ENCODE data around the gene ZNF222. TPM values are rescaled to one million over a fixed set of nuclear protein-coding genes. Genes with fewer than 3 reads are reported as not detected.

The ZNF222 gene
- total RNA-seq, 2 experiments from 2014 or later: 1.5 to 2.9 TPM

DNA sequence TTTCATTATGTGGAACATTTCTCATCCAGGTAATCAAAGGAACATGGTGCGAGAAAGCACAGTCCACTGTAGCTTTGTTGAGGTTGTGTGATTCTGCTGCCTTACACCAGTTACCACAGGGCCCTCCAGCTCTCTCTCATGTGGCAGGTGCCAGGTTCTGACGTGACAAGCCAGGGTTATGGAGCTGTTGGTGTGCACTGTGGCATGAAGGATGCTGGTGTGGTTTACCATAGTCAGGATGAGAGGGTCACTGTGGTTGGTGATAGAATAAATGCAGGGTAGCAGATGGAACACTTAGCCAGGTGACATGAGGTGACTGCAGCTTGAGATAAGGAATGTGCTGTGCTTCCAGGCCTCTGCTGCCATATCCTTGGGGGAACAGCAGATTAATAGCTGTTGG lies 34.0 kb downstream of the ZNF222 start:
- DNase-seq (no peak), ATAC-seq (no peak)
- H3K36me3 Mint-ChIP-seq (ENCODE audit: low read depth): peaks cover 82% of the 10 kb centered on the region
- peaks cover 32% of the 10 kb centered on the region for H3K9me3 Mint-ChIP-seq (ENCODE audit: low read depth)
- H3K4me1 Mint-ChIP-seq: no peaks in the 10 kb centered on the region
- ChIA-PET POLR2A (no interaction called here), CTCF (interaction anchor here (0.8 kb wide), 1 partner anchor 57 kb away, joined by 3 read pairs; no protein-coding TSS in a partner anchor)
- H3K27me3 Mint-ChIP-seq: no peaks in the 10 kb centered on the region
- intact Hi-C loops (cut with DNase I, micrococcal nuclease): no loop called here
- H3K27ac Mint-ChIP-seq: no peak overlapping the region
- H3K4me3 Mint-ChIP-seq: no peak overlapping the region

DNA sequence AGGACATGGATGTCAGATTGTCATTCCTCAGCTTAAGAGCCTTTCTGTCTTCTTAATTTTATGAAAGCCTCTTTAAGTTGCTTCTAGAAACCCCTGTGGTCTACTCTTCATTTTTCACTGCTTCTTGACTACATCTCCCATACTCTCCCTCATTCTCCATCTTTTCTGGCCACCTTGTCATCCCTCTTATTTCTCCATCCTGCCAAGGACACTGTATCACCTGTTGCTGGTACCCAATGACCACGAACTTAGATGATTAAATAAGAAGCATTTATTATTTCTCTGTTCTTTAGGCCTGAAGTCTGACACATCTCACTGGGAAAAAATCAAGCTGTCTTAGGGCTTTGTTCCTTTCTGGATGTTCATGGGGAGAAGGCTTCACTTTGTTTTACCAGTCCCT lies 35.9 kb downstream of the ZNF222 start:
- intact Hi-C loops (cut with DNase I, micrococcal nuclease): no loop called here
- ChIA-PET CTCF (no interaction called here), POLR2A (no interaction called here)
- Mint-ChIP-seq H3K4me3 (no peak overlapping the region), H3K4me1 (no peaks in the 10 kb centered on the region), H3K27me3 (no peaks in the 10 kb centered on the region), H3K36me3 (ENCODE audit: low read depth) (peaks cover 78% of the 10 kb centered on the region), H3K27ac (no peak overlapping the region), H3K9me3 (ENCODE audit: low read depth) (peaks cover 28% of the 10 kb centered on the region)
- DNase-seq (no peak), ATAC-seq (no peak)

DNA sequence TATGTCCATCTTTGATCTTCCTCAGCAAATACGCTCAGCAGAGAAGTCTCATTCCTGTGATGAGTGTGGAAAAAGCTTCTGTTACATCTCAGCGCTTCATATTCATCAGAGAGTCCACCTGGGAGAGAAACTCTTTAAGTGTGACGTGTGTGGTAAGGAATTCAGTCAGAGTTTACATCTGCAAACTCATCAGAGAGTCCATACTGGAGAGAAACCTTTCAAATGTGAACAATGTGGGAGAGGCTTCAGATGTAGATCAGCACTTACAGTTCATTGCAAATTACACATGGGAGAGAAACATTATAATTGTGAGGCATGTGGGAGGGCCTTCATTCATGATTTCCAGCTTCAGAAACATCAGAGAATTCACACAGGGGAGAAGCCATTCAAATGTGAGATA lies 41.1 kb downstream of the ZNF222 start:
- no peak overlapping the region for H3K4me3 Mint-ChIP-seq
- DNase-seq (no peak), ATAC-seq (no peak)
- intact Hi-C loops (cut with DNase I, micrococcal nuclease): no loop called here
- ChIA-PET CTCF (no interaction called here), POLR2A (no interaction called here)
- no peak overlapping the region for H3K27ac Mint-ChIP-seq
- peaks cover 4% of the 10 kb centered on the region for H3K4me1 Mint-ChIP-seq
- peaks cover 2% of the 10 kb centered on the region for H3K27me3 Mint-ChIP-seq
- H3K36me3 Mint-ChIP-seq (ENCODE audit: low read depth): peaks cover 65% of the 10 kb centered on the region
- peaks cover 46% of the 10 kb centered on the region for H3K9me3 Mint-ChIP-seq (ENCODE audit: low read depth)

DNA sequence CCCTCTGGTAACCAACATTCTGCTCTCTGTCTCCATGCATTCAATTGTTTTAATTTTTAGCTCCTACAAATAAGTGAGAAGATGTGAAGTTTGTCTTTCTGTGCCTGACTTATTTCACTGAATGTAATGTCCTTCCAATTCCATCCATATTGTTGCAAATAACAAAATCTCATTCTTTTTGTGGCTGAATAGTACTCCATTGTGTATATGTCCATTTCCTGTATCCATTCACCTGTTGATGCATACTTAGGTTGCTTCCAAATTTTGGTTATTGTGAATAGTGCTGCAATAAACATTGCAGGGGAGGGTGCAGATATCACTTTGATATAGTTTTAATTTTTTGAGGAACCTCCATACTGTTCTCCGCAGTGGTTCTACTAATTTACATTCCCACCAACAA lies 44.2 kb downstream of the ZNF222 start:
- CTCF ChIA-PET: no interaction called here
- H3K4me1 Mint-ChIP-seq: peaks cover 23% of the 10 kb centered on the region
- H3K27me3 Mint-ChIP-seq: peaks cover 2% of the 10 kb centered on the region
- H3K36me3 Mint-ChIP-seq (ENCODE audit: low read depth): peaks cover 44% of the 10 kb centered on the region
- ATAC-seq (no peak), DNase-seq (no peak)
- no peak overlapping the region for H3K4me3 Mint-ChIP-seq
- peaks cover 49% of the 10 kb centered on the region for H3K9me3 Mint-ChIP-seq (ENCODE audit: low read depth)
- POLR2A ChIA-PET: interaction anchor here (0.7 kb wide), 1 partner anchor 608 kb away, joined by 3 read pairs; no protein-coding TSS in a partner anchor
- intact Hi-C loops (cut with DNase I, micrococcal nuclease): no loop called here
- no peak overlapping the region for H3K27ac Mint-ChIP-seq

DNA sequence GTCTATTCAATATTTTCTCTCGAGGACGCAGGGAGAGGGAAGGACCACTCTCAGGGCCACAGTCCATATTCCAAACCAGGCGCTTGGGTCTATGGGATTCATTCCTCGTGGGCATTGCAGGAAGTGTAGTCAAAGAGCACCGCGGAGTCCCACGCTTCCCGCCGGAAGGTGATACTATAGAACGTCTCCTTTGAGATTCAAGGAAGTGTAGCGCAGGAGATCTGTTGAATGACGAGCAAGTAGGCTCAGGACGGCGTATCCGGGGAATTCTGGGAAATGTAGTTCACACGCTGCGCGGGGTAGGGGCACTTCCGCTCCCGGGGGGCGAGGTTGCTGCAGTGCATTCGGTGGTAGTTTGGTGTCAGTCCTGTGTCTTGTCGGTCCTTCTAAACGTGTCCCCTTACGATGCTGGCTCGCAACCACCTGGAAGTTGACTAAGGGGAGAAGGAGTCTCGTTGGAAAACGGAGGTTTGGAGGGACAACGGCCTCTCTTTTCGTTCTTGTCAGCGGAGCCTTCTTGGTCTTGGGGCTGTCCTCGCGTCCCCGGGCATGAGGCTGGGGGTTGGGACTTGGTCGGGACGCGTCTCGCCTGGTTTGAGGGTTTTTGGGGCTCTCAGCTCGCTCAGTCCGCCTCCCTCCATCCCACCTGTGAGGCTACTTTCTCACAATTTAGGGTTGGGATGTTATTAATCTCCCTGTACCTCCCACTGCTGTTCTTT lies 46.8 kb downstream of the ZNF222 start, which contains the start of gene ZNF284:
Gene ZNF284 (plus strand): TSS at position 336 of the 719 bp plus-strand sequence. CDS start 4,231 bp downstream, outside the sequence.
- H3K36me3 Mint-ChIP-seq (ENCODE audit: low read depth): peaks cover 28% of the 10 kb centered on the region
- POLR2A ChIA-PET: interaction anchor here (0.6 kb wide), 1 partner anchor 170 kb away, joined by 5 read pairs; no protein-coding TSS in a partner anchor
- intact Hi-C loops (cut with DNase I, micrococcal nuclease): loop anchor here in 1 of 2 experiments (1.0 to 2.0 kb wide), 12 partner anchors 22 to 428 kb away; partner anchors contain the start of genes ZNF155, ZNF180, ZNF221 and ZNF222
- H3K4me3 Mint-ChIP-seq: peak within 1 kb of the TSS; percentile 83
- DNase-seq: peak; percentile 88
- H3K27me3 Mint-ChIP-seq: peaks cover 2% of the 10 kb centered on the region
- H3K4me1 Mint-ChIP-seq: peaks cover 23% of the 10 kb centered on the region
- H3K9me3 Mint-ChIP-seq (ENCODE audit: low read depth): peaks cover 32% of the 10 kb centered on the region
- ATAC-seq: peak; percentile 99
- H3K27ac Mint-ChIP-seq: peak within 1 kb of the TSS; percentile 78
- CTCF ChIA-PET: interaction anchor here (0.6 to 1.4 kb wide), 4 partner anchors 23 to 516 kb away, joined by 3 to 4 read pairs (median 4); no protein-coding TSS in a partner anchor

DNA sequence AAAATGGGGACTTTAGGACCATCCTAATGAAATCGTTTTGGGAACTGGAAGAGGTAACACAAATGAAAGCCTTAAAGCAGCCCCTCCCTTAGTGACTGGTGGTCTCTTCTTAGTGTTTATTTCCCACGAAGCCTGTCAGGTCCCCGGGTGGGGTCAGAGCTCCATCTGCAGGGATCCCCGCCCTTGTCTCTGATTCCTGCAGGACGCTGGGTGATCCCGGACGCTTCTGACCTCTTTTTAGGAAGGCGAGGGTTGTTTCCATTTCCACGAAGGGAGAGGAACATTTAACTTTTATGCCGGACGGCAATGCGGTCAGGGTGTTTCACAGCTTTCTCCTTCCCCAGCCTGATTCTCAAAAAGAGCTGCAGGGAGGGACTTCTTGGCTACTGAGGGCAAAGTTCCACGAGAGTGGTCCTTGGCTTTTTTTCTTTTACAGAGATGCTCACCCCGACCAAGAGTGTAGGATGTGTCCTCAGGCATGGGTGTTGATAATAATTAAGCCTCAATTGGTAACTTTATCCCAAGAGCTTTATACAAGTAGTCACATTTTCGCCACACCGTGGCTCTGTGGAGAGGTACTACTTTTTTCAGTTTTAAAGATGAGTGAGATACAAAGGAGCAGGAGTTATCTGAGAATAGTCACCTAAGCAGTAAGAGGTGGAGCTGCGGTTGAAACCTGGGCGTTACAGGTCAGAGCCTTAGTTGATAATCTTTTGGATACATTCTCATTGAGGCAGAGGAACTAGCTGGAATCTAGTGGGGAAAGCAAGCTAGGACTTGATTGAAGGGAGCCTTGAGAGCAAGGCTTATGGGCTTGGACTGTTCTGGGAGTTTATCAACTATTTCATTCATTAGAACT lies 47.6 kb downstream of the ZNF222 start:
- H3K4me1 Mint-ChIP-seq: peaks cover 23% of the 10 kb centered on the region
- H3K27ac Mint-ChIP-seq: peak overlapping the region; percentile 78
- CTCF ChIA-PET: interaction anchor here (0.6 to 1.4 kb wide), 4 partner anchors 22 to 517 kb away, joined by 3 to 4 read pairs (median 4); no protein-coding TSS in a partner anchor
- peaks cover 2% of the 10 kb centered on the region for H3K27me3 Mint-ChIP-seq
- H3K36me3 Mint-ChIP-seq (ENCODE audit: low read depth): peaks cover 29% of the 10 kb centered on the region
- peaks cover 28% of the 10 kb centered on the region for H3K9me3 Mint-ChIP-seq (ENCODE audit: low read depth)
- H3K4me3 Mint-ChIP-seq: peak overlapping the region; percentile 83
- POLR2A ChIA-PET: no interaction called here
- peak; percentile 8 for DNase-seq
- ATAC-seq: no peak
- intact Hi-C loops (cut with DNase I, micrococcal nuclease): loop anchor here in 1 of 2 experiments (1.0 to 2.0 kb wide), 12 partner anchors 22 to 428 kb away; partner anchors contain the start of genes ZNF155, ZNF180, ZNF221 and ZNF222

DNA sequence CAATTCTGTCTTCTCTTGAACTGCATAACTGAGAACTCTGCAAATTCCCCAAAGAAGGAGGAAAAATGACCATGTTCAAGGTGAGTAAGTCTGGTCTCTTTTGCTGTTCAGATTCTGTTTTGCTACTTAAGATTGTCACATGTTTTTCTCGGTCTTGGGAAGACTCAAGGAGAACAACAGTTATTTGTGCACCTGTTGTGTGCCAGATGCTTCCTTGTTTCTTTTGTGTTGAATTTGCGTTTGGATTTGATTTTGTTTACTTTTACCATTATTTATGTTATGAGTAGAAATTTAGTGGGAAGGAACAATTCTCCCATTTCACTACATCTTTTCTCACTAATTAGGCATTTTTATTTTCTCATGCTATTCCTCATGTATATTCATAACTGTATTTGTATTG lies 51.1 kb downstream of the ZNF222 start:
- Mint-ChIP-seq H3K9me3 (ENCODE audit: low read depth) (peaks cover 8% of the 10 kb centered on the region), H3K36me3 (ENCODE audit: low read depth) (peaks cover 30% of the 10 kb centered on the region), H3K27ac (no peak overlapping the region), H3K4me1 (peaks cover 18% of the 10 kb centered on the region), H3K4me3 (no peak overlapping the region), H3K27me3 (no peaks in the 10 kb centered on the region)
- CTCF ChIA-PET: interaction anchor here (1.2 kb wide), 1 partner anchor 187 kb away, joined by 3 read pairs; no protein-coding TSS in a partner anchor
- no peak for ATAC-seq
- POLR2A ChIA-PET: no interaction called here
- intact Hi-C loops (cut with DNase I, micrococcal nuclease): no loop called here
- DNase-seq: no peak

Other genes starting within 250 kb of the ZNF222 start
- gene KCNN4, start 244.4 kb upstream of the ZNF222 start, total RNA-seq: 100 to 1,000 TPM; 103 to 110 TPM
- 1 to 10 TPM in 1 of 2 experiments, under 1 TPM in 1; 0.86 to 1.2 TPM for gene LYPD5, start 222.9 kb upstream of the ZNF222 start, total RNA-seq
- gene ZNF283, start 198.1 kb upstream of the ZNF222 start, total RNA-seq: 1 to 10 TPM; 5.4 to 6.8 TPM
- 1 to 10 TPM; 2.4 to 3.0 TPM for gene ZNF404, start 141.4 kb upstream of the ZNF222 start, total RNA-seq
- gene ZNF45, start 90.1 kb upstream of the ZNF222 start, total RNA-seq: 10 to 100 TPM in 1 of 2 experiments, 1 to 10 TPM in 1; 9.6 to 12.1 TPM
- 1 to 10 TPM; 1.8 to 1.9 TPM for gene ZNF221, start 74.2 kb upstream of the ZNF222 start, total RNA-seq
- gene ZNF155, start 41.2 kb upstream of the ZNF222 start, total RNA-seq: 1 to 10 TPM; 4.5 to 6.0 TPM
- 1 to 10 TPM; 3.0 to 3.8 TPM for gene ZNF230, start 22.4 kb upstream of the ZNF222 start, total RNA-seq
- under 1 TPM; 0.63 to 0.82 TPM for gene ZNF223, start 26.7 kb downstream of the ZNF222 start, total RNA-seq
- gene ZNF284, start 46.8 kb downstream of the ZNF222 start, total RNA-seq: 1 to 10 TPM; 2.1 TPM
- gene ZNF224, start 69.0 kb downstream of the ZNF222 start, total RNA-seq: 10 to 100 TPM; 12.6 to 13.9 TPM
- gene ZNF225, start 88.0 kb downstream of the ZNF222 start, total RNA-seq: 1 to 10 TPM; 2.6 to 3.1 TPM
- gene ZNF234, start 116.2 kb downstream of the ZNF222 start, total RNA-seq: 10 to 100 TPM in 1 of 2 experiments, 1 to 10 TPM in 1; 7.9 to 10.4 TPM
- 10 to 100 TPM; 11.3 to 15.2 TPM for gene ZNF226, start 139.7 kb downstream of the ZNF222 start, total RNA-seq
- gene ZNF227, start 187.2 kb downstream of the ZNF222 start, total RNA-seq: 10 to 100 TPM; 19.4 to 20.6 TPM
- gene ZNF233, start 234.5 kb downstream of the ZNF222 start, total RNA-seq: under 1 TPM; 0.26 to 0.34 TPM